Activated T-cell treated with anti-CD3 and anti-CD28 coated beads, Interleukin-2, amount 50 U/mL, for 24 hours (primary cell): ENCODE data around the gene CRADD.

ENCODE experiments used
- DNase-seq: peaks from one replicate; pipeline ENCODE4 v3.0.0-alpha.2; 2020
- H3K27ac Mint-ChIP-seq: 2 replicates; pipeline ENCODE4 v1.8.0; 2020; ENCODE audit warnings: mild to moderate bottlenecking, mixed read lengths
- H3K27me3 Mint-ChIP-seq: 2 replicates; pipeline ENCODE4 v1.8.0; 2020; ENCODE audit warnings: mixed read lengths
- H3K36me3 Mint-ChIP-seq: 2 replicates; pipeline ENCODE4 v1.8.0; 2020; ENCODE audit warnings: low read depth, mixed read lengths
- H3K4me1 Mint-ChIP-seq: 2 replicates; pipeline ENCODE4 v1.8.0; 2020; ENCODE audit warnings: low read depth, mixed read lengths
- H3K4me3 Mint-ChIP-seq: 2 replicates; pipeline ENCODE4 v1.8.0; 2020; ENCODE audit warnings: mild to moderate bottlenecking, moderate library complexity, mixed read lengths
- H3K9me3 Mint-ChIP-seq: 2 replicates; pipeline ENCODE4 v1.8.0; 2020; ENCODE audit warnings: mixed read lengths

The CRADD gene

DNA sequence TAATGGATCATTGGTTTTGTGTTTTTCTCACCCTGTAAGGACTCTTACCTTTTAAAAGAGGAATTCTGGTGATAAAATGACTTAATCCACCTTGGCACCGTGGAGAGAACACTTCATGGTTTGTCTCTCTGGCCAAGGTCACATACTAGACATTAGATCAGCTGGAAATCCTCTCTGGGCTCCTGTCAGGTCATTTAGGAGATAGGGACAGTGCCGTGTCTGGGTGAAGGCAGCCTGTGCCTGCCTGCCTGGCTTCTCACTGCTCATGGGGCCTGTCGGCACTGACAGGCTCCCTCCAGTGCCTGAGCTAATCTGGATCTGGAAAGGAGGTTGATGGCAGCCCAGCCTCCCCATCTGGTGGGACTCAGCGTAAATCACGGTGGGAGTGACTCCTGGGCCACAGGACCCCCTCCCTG lies 5.7 kb downstream of the CRADD start:
- Mint-ChIP-seq H3K36me3 (peaks cover 20% of the 10 kb centered on the region), H3K27me3 (no peaks in the 10 kb centered on the region), H3K4me1 (peaks cover 40% of the 10 kb centered on the region), H3K27ac (no peak overlapping the region), H3K4me3 (no peak overlapping the region), H3K9me3 (no peaks in the 10 kb centered on the region)
- DNase-seq, result no peak

DNA sequence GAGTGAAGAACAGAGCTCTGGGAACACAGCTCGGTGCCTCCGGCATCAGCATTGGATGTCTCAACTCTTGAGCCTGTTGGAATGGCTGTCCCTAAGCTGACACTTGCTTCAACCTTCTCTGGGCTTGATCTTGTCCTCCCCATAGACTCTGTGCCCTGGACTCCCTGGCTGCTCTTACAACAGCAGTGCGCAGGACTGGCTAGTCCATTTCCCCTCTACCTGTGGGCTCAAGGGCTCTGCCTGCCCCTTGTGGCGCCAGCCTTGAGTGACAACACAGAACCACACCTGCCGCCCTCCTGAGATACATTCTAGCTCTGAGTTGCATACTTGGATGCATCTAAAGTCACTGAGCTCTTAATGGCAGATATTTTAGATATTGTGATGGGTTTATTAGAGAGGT lies 6.2 kb downstream of the CRADD start:
- Mint-ChIP-seq H3K27ac (no peak overlapping the region), H3K27me3 (no peaks in the 10 kb centered on the region), H3K9me3 (no peaks in the 10 kb centered on the region), H3K36me3 (peaks cover 16% of the 10 kb centered on the region), H3K4me1 (peaks cover 34% of the 10 kb centered on the region), H3K4me3 (no peak overlapping the region)
- DNase-seq, result no peak

DNA sequence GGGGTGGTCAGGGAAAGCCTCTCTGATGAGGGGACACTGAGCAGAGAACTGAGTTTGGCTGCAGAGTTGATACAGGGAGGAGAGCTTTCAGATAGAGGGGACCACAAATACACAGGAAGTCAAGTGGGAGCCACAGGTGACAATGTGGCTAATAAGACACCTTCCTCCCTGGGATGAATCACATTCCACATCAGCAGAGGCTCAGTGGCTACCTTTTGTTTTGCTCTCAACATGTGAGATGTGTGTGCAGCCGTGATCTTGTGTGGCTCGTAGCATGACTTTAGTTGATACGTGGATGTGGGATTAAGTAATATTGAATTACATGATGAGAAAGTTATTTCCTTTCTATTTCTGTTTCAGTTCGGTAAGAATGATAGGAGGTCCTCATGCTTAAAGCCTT lies 7.5 kb downstream of the CRADD start:
- Mint-ChIP-seq H3K9me3 (no peaks in the 10 kb centered on the region), H3K4me3 (no peak overlapping the region), H3K27ac (no peak overlapping the region), H3K36me3 (peaks cover 10% of the 10 kb centered on the region), H3K4me1 (peaks cover 26% of the 10 kb centered on the region), H3K27me3 (no peaks in the 10 kb centered on the region)
- no peak for DNase-seq

DNA sequence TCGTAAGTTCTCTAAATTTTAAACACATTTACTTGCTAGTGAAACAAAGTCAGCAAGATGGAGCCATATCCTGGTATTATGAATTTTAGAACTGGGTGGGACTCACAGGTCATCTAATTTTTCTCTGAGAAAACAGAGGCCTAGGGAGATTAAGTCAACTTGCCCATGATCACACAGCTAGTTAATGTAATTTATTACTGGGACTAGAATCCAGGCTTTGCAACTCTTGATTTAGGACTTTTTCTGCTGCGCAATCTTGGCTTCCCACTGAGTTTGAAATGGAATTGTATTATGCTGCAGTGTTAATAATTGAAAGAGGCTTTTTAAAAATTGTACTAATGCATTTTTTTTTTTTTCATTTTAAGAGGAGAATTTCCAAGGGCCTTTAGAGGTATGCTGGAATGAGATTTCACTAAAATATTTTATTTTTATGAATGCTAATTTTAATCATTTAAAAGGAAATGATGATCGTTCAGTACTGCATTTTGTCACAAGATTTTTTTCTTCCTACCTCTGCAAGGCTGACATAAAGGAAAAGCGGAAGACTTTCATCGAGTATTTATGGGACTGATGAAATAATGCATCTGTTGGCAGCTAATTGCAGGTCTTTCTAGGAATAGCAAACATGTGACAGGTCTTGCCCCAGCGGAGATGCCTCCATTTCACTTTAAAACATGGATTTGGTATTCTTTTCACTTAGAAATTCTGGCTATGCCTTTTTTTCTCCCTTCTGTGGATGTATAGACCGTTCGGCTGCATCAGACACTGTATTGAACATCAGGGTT lies 9.6 kb downstream of the CRADD start:
- Mint-ChIP-seq H3K9me3 (no peaks in the 10 kb centered on the region), H3K27me3 (no peaks in the 10 kb centered on the region), H3K27ac (no peak overlapping the region), H3K4me1 (peaks cover 18% of the 10 kb centered on the region), H3K36me3 (peaks cover 6% of the 10 kb centered on the region), H3K4me3 (no peak overlapping the region)
- DNase-seq, result no peak

DNA sequence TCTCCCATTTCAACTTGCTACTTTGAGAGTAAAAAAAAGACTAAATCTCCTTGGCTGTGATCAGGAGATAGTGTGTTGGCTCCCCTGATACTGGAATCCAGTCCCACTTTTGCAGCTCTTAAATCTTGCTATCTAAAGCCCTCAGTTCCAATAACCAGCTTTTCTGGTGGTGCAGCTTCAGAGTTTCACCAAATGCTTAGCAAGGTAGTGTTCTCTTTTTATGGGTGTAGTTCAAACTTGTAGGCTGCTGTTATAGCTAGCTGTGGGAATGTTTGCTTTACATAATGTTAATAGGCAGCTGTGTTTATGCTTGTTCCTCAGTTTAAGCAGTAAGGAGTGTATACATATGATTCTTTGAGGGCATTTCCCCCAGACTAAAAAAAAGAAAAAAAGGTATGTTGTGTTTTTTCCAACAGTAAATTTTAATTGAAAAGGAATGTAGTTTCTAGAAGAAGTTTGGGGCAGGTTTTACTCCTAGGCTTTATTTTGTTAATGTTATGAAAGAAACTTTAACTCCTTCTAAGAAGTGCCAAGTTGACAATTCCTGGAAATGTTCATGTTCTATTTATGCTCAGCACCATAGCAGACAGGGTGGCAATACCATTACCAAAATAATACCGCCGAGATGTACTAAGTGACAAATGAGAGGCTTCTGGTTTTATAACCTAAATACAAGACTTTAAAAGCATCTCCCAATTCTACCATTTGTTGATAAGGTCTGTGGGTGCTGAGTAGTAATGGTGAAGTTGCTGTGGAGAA lies 12.1 kb downstream of the CRADD start:
- Mint-ChIP-seq H3K36me3 (peaks cover 8% of the 10 kb centered on the region), H3K9me3 (peaks cover 6% of the 10 kb centered on the region), H3K4me1 (peaks cover 14% of the 10 kb centered on the region), H3K4me3 (no peak overlapping the region), H3K27ac (no peak overlapping the region), H3K27me3 (no peaks in the 10 kb centered on the region)
- no peak for DNase-seq

DNA sequence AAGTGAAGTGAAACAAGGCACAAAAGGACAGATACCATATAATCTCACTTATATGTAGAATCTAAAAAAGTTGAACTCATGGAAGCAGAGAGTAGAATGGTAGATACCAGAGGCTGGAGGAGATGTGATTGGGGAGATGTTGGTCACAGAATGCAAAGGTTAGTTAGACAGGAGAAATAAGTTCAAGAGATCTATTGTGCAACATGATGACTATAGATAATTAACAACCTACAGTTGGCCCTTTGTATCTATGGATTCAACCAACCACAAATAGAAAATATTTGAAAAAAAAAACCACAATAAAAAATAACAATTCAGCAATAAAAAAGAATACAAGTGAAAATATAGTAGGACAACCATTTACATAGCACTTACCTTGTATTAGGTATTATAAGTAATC lies 19.3 kb downstream of the CRADD start:
- H3K9me3 Mint-ChIP-seq, result peaks cover 6% of the 10 kb centered on the region
- H3K27ac Mint-ChIP-seq, result no peak overlapping the region
- no peaks in the 10 kb centered on the region for H3K27me3 Mint-ChIP-seq
- peaks cover 18% of the 10 kb centered on the region for H3K4me1 Mint-ChIP-seq
- H3K36me3 Mint-ChIP-seq, result peaks cover 1% of the 10 kb centered on the region
- H3K4me3 Mint-ChIP-seq, result no peak overlapping the region
- no peak for DNase-seq

DNA sequence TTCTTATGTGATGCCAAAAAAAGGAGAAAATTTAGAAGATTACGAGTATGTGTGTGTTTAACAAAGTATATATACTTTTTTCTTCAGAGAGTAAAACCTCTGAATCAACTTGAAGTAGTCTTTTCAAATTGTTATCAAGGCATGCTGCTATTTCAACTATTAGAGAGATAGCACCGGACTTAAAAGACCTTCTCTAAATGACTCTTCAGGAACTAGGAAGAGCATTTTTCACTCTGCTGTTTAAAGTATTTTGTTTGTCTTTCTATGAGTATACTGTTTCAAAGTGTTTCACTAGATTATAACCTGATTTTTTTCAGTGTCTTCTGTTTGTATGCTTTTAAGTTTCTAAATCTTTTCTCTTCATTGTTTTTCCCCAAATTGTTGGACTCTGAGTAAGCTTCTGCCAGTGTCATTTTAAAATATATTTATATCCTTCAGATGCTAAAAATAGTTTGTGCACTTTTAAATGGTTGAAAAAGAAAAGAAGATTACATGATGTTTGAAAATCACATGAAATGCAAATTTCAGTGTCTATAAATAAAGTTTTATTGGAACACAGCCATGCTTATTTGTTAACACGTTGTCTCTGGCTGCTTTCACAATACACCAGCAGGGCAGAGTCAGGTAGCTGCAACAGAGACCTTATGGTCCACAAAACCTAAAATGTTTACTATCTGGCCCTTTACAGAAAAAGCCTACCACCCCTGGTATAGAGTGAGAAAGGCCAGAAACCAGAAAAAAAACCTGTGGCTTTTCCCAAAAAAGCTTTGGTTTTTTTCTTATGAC lies 21.3 kb downstream of the CRADD start:
- H3K9me3 Mint-ChIP-seq, result peaks cover 4% of the 10 kb centered on the region
- H3K27me3 Mint-ChIP-seq, result no peaks in the 10 kb centered on the region
- H3K27ac Mint-ChIP-seq, result no peak overlapping the region
- no peak overlapping the region for H3K4me3 Mint-ChIP-seq
- DNase-seq, result no peak
- H3K4me1 Mint-ChIP-seq, result peaks cover 28% of the 10 kb centered on the region
- no peaks in the 10 kb centered on the region for H3K36me3 Mint-ChIP-seq

DNA sequence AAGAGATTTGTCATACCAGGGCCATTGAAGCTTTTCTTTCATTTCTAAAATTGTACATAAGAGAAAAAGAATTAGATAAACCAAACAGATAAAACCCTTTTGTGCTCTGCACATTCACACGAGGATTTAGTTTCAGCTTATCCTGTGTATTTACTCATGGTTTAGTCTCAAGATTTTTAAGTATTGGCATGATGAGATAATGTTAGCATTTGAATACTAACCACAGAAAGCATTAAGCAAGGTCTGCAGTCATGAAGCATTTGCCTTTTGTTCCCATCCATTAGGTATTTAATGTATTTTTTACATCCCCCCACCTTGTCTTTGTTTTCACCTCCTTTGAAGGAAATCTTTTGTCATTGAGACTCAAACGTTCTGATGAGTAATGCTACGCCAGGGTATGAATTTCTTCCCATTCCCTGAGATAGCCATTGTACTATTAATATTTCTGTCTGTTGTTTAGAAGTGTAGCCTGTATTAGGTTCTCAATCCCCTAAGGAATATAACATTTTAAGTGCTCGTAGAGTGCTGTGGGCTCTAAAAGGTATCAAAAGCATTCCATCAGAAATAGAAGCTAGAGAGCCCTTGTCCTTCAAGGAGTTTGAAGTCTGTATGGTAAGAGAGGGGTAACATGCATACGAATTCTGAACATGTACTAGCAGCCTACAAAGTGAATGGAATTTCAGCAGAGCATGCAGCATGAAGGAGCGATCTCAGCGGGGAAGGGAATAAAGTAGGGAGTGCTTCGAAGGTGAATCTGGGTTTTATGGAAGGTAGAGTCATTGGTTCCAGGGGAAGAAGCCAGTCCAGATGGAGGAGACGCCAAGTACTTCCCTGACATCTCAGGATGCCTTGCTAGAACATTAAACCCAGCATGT lies 22.3 kb downstream of the CRADD start:
- H3K27me3 Mint-ChIP-seq, result no peaks in the 10 kb centered on the region
- H3K4me3 Mint-ChIP-seq, result no peak overlapping the region
- H3K9me3 Mint-ChIP-seq, result no peaks in the 10 kb centered on the region
- H3K4me1 Mint-ChIP-seq, result peaks cover 34% of the 10 kb centered on the region
- no peaks in the 10 kb centered on the region for H3K36me3 Mint-ChIP-seq
- H3K27ac Mint-ChIP-seq, result no peak overlapping the region
- no peak for DNase-seq

DNA sequence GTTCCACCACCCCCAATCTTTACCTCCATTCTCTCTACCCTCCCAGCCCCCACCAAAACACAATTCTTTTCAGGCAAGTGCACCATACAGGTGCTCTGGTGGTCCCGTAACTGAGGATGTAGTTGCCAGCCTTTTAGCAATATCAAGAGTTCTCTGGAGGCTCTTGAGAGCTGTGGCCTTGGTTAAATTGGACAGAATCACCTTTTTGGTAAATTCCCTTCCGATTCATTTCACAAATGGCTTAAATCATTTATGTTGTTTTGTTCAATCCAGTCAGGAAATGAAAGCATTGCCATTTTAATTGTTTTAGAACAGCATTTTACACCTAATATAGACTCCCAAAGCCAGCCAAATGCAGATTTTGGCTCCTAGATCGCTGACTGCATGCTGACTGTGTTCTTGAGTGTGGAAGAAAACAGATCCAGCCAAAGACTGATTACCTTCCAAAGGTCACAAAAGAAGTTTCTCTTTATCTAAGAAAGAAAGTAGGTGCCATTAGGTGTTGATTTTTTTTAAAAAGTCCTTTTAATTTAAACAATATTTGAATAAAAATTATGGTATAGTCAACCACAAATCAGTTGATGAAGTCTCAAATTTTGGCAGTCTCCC lies 25.6 kb downstream of the CRADD start:
- Mint-ChIP-seq H3K9me3 (peaks cover under 1% of the 10 kb centered on the region), H3K27me3 (no peaks in the 10 kb centered on the region), H3K27ac (no peak overlapping the region), H3K4me1 (peaks cover 48% of the 10 kb centered on the region), H3K36me3 (no peaks in the 10 kb centered on the region), H3K4me3 (no peak overlapping the region)
- no peak for DNase-seq

DNA sequence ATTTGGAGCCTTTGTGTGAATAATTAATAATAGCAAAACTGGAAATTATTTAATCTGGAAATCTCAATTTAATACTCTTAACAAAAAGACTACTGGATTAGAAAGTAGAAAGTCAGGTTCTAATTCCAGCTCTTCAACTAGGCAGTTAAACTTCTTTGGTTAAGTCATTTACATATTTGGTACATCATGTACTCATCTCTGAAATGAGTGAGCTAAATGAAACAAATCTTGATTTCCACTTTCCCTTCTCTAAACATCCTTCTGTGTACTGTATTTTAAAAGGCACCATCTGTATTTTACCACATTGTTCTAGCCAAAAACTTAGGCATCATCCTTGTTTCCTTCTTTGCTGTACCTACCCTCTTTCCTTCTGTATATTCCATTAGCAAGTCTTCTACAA lies 26.9 kb downstream of the CRADD start:
- Mint-ChIP-seq H3K27me3 (no peaks in the 10 kb centered on the region), H3K27ac (no peak overlapping the region), H3K4me1 (peaks cover 45% of the 10 kb centered on the region), H3K4me3 (no peak overlapping the region), H3K9me3 (peaks cover 7% of the 10 kb centered on the region), H3K36me3 (peaks cover 5% of the 10 kb centered on the region)
- DNase-seq, result no peak

DNA sequence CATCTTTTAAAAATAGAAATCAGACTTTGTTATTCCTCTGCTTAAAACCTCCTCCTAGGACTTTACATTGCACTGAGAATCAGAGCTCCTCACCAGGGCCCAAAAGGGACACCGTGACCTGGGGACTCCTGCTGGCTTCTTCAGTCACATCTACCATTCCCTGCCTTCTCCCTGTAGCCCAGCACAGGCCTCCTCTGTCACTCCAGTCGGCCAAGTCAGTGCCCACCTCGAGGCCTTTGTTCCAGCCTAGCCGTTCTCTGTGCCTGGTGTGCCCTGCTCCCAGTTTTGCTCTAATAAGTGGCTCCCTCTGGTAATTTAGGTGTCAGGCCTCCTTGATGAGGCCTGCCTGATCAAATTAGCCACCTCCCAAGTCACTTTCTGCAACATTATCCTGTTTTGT lies 27.4 kb downstream of the CRADD start:
- DNase-seq, result no peak
- Mint-ChIP-seq H3K4me1 (peaks cover 40% of the 10 kb centered on the region), H3K9me3 (peaks cover 13% of the 10 kb centered on the region), H3K36me3 (peaks cover 10% of the 10 kb centered on the region), H3K27me3 (no peaks in the 10 kb centered on the region), H3K4me3 (no peak overlapping the region), H3K27ac (no peak overlapping the region)

DNA sequence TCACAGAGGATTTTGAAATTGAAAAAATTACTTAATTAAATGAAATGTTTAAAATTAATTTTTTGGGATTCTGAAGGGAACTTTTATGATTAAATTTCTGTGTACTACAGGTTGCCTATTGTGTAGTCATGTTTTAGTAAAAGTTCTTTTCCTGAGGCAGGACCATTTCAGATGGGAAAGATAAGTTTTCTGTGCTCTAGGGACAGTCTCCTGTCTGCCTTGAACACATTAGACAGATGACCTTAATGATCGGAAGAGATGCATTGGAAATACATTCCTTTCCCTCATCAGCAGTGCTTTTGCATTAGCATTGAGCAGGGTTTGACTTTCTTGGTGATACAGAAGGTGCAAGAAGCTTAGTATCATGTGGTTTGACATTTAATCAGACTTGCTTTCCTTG lies 28.1 kb downstream of the CRADD start:
- Mint-ChIP-seq H3K4me1 (peaks cover 37% of the 10 kb centered on the region), H3K4me3 (no peak overlapping the region), H3K9me3 (peaks cover 17% of the 10 kb centered on the region), H3K27me3 (no peaks in the 10 kb centered on the region), H3K27ac (no peak overlapping the region), H3K36me3 (peaks cover 13% of the 10 kb centered on the region)
- no peak for DNase-seq

DNA sequence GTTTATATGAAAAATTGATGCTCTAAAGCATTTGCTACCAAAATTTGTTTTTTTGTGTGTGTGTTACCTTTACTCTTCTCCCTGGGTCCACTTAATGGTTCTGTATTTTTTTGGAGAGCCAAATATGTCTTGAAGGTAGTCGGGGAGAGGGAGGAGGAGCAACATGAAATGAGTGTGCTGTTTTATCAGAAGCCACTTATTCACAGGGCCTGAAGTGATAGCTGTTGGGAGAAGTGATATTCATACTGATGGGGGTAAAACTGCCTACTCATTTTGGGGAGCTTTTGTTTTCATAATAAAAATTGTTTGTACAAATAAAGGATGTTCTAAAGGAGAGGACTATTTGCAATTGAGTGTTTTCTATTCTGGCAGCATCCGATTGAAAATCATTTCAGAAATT lies 29.2 kb downstream of the CRADD start:
- H3K9me3 Mint-ChIP-seq, result peaks cover 17% of the 10 kb centered on the region
- DNase-seq, result no peak
- H3K4me1 Mint-ChIP-seq, result peaks cover 31% of the 10 kb centered on the region
- H3K36me3 Mint-ChIP-seq, result peaks cover 13% of the 10 kb centered on the region
- H3K27ac Mint-ChIP-seq, result no peak overlapping the region
- no peaks in the 10 kb centered on the region for H3K27me3 Mint-ChIP-seq
- H3K4me3 Mint-ChIP-seq, result no peak overlapping the region

DNA sequence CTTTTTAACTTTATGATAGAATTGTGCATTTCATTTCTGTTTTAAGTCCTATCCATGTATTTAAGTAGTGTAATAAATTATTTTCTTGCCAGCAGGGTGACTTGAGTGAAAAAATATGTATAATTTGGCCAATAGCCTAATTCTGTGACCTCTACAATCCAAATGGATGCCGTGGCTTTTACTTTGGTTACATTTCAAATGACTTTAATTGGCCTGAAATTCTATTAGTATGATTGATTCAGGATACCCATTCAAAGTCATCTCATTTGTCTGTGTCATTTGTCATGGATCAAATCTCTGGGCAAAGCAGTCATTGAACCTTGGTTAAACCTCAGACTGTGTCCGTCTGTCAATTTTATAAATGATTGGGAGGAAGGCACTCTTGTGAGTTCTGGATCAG lies 29.6 kb downstream of the CRADD start:
- H3K4me1 Mint-ChIP-seq, result peaks cover 26% of the 10 kb centered on the region
- peaks cover 19% of the 10 kb centered on the region for H3K9me3 Mint-ChIP-seq
- no peak overlapping the region for H3K27ac Mint-ChIP-seq
- no peak for DNase-seq
- H3K36me3 Mint-ChIP-seq, result peaks cover 13% of the 10 kb centered on the region
- no peak overlapping the region for H3K4me3 Mint-ChIP-seq
- no peaks in the 10 kb centered on the region for H3K27me3 Mint-ChIP-seq
